ENCODE measurements around the gene ATXN7L1. TPM values are rescaled to one million over a fixed set of nuclear protein-coding genes. Genes with fewer than 3 reads are reported as not detected.

ATXN7L1 gene, protein sequence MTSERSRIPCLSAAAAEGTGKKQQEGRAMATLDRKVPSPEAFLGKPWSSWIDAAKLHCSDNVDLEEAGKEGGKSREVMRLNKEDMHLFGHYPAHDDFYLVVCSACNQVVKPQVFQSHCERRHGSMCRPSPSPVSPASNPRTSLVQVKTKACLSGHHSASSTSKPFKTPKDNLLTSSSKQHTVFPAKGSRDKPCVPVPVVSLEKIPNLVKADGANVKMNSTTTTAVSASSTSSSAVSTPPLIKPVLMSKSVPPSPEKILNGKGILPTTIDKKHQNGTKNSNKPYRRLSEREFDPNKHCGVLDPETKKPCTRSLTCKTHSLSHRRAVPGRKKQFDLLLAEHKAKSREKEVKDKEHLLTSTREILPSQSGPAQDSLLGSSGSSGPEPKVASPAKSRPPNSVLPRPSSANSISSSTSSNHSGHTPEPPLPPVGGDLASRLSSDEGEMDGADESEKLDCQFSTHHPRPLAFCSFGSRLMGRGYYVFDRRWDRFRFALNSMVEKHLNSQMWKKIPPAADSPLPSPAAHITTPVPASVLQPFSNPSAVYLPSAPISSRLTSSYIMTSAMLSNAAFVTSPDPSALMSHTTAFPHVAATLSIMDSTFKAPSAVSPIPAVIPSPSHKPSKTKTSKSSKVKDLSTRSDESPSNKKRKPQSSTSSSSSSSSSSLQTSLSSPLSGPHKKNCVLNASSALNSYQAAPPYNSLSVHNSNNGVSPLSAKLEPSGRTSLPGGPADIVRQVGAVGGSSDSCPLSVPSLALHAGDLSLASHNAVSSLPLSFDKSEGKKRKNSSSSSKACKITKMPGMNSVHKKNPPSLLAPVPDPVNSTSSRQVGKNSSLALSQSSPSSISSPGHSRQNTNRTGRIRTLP
- 3.9 and 5.4 TPM in 2 replicates for total RNA-seq

DNA sequence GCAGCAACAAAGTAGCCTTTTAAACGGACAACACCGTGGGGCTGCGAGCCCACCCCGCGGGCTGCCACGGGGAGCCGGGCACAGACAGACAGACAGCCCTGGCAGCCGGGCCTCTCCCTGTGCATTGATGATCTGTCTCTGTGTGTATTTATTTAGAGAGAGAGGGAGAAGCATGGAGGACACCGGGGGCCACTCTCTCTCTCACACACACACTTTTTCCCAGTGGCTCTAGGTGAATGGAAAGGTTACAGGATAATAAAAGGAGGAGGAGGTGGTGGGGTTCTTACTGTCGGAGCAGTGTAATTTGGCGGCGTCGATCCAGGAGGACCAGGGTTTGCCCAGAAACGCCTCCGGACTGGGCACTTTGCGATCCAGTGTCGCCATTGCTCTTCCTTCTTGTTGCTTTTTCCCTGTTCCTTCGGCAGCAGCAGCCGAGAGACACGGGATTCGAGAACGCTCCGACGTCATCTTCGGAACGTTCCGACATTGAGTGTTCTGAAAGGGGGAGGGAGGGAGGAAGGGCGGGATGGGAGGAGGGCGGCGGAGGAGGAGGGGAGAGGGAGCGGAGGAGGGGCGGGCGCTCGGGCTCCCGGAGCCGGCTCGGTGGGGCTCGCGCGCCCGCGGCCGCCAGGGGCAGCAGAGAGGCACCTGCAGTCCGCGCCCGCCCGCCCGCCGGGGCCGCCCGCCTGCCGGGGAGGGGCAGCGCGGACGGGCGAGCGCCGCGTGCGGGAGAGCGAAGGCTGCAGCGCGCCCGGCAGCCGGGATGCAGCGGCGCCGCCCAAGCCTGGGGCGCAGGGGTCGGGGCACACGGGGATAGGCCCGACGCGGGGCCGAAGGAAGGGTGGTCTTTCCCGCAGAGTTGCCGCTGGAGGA lies at the start of gene ATXN7L1:
Gene ATXN7L1 (minus strand): TSS at position 509 of the 873 bp plus-strand sequence. CDS start 41 bp downstream, at position 468.

DNA sequence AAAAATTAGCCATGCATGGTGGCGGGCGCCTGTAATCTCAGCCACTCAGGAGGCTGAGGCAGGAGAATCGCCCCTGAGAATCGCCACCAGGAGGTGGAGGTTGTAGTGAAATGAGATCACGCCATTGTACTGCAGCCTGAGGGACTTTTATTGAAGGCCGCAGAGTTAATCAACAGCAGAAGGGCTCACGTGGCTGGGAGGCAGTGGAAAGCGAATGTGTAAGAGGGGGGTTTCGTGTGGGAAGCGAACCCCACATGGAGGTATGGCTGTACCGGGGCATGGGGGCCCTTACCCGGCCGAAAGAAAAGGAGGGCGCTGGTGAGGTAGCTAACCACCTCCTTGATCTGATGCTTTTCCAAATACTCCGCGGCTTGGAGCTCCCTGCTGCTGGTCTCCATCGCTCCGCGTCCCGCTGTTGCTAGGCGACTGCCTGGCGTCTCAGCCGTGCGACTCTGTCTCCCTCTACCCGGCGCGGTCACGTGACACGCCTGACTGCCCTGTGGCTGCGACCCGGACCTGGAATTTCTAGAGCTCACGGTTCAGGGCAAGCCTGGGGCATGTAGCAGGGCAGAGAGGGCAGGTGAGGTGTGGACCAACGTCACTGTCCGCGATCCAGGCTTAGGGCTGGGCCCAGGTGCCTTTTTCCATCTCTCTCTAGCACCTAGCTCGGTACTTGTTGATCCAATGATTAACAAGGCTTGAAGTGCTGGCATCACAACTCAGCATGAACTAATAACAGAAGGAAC lies 295.2 kb downstream of the ATXN7L1 start, which contains the start of gene EFCAB10:
Gene EFCAB10 (minus strand): TSS at position 428 of the 746 bp plus-strand sequence. CDS start 30 bp downstream, at position 398.

Other genes with a start within 250 kb of the ATXN7L1 start
- 0.98 and 1.5 TPM in 2 replicates for gene CDHR3, start 86.7 kb upstream of the ATXN7L1 start, total RNA-seq
- gene SYPL1, start 235.7 kb upstream of the ATXN7L1 start, total RNA-seq, result 90.3 and 104 TPM in 2 replicates